ENCODE data around the gene HNRNPA3.
"Not testable (repeated sequence)": the region's sequence is repeated elsewhere in the genome, so short reads cannot be mapped to it uniquely, and the experiment has no call there.

Gene HNRNPA3

GRCh38 chr2:177256026-177256425 lies 43.4 kb downstream of the HNRNPA3 start:
- no peak for DNase-seq

- DNase-seq, result no peak
Observed at GRCh38 chr2:177256695-177257094, 44.1 kb downstream of the HNRNPA3 start.

GRCh38 chr2:177257471-177257870 lies 44.9 kb downstream of the HNRNPA3 start:
- no peak for DNase-seq

- DNase-seq, result no peak
Observed at GRCh38 chr2:177258059-177258458, 45.5 kb downstream of the HNRNPA3 start.

- no peak for DNase-seq
Observed at GRCh38 chr2:177260379-177260778, 47.8 kb downstream of the HNRNPA3 start.

- DNase-seq, result no peak
Observed at GRCh38 chr2:177261116-177262060, 48.8 kb downstream of the HNRNPA3 start.

- DNase-seq, result no peak
Observed at GRCh38 chr2:177262092-177262491, 49.5 kb downstream of the HNRNPA3 start.

GRCh38 chr2:177262958-177263450 lies 50.4 kb downstream of the HNRNPA3 start:
- no peak for DNase-seq

GRCh38 chr2:177263451-177264208 lies 51.0 kb downstream of the HNRNPA3 start:
- peak; percentile 96 for DNase-seq

- DNase-seq, result no peak
Observed at GRCh38 chr2:177264209-177264692, 51.7 kb downstream of the HNRNPA3 start.

- peak; percentile 89 for DNase-seq
Observed at GRCh38 chr2:177264693-177265587, 52.3 kb downstream of the HNRNPA3 start, which contains the start of gene NFE2L2. NFE2L2 (minus strand) TSS chr2:177264727; CDS start chr2:177264576, 151 bp downstream.

- DNase-seq, result no peak
Observed at GRCh38 chr2:177265824-177266817, 53.5 kb downstream of the HNRNPA3 start.

- DNase-seq, result not testable (repeated sequence)
Observed at GRCh38 chr2:177266955-177267354, 54.4 kb downstream of the HNRNPA3 start.

GRCh38 chr2:177268187-177268871 lies 55.7 kb downstream of the HNRNPA3 start:
- no peak for DNase-seq

GRCh38 chr2:177268901-177269300 lies 56.3 kb downstream of the HNRNPA3 start:
- DNase-seq, result no peak

GRCh38 chr2:177270531-177270930 lies 57.9 kb downstream of the HNRNPA3 start:
- no peak for DNase-seq

- no peak for DNase-seq
Observed at GRCh38 chr2:177271981-177272666, 59.5 kb downstream of the HNRNPA3 start.

- DNase-seq, result no peak
Observed at GRCh38 chr2:177272765-177273164, 60.2 kb downstream of the HNRNPA3 start.

- DNase-seq, result no peak
Observed at GRCh38 chr2:177273408-177273807, 60.8 kb downstream of the HNRNPA3 start.

Data from effector CD4-positive, alpha-beta T cell (primary cell).